Hematopoietic multipotent progenitor cell treated with erythropoietin and hydrocortisone succinate and interleukin-3 and kit ligand, for 6 days (in vitro differentiated cells): ENCODE data around the gene LRCH2.
A peak's percentile ranks its signal among the peaks of the same experiment; 100 is the strongest.
"Not testable (repeated sequence)": the region's sequence is repeated elsewhere in the genome, so short reads cannot be mapped to it uniquely, and the experiment has no call there.

Source experiments
- DNase-seq: peaks from one replicate; pipeline ENCODE4 v3.0.0-alpha.2; 2015

The LRCH2 gene

GRCh38 chrX:115233497-115234455 is at the start of gene LRCH2:
TSS of gene LRCH2 (minus strand) at chrX:115234096. CDS start at chrX:115234041, 55 bp downstream.
- DNase-seq, result peak; percentile 1

- no peak for DNase-seq
Observed at GRCh38 chrX:115269051-115269683, 35.3 kb upstream of the LRCH2 start.

GRCh38 chrX:115268421-115268820 is 34.5 kb upstream of the LRCH2 start:
- DNase-seq, result peak; percentile 3

- DNase-seq, result no peak
Observed at GRCh38 chrX:115266300-115266699, 32.4 kb upstream of the LRCH2 start.

GRCh38 chrX:115264009-115264408 is 30.1 kb upstream of the LRCH2 start:
- no peak for DNase-seq

- no peak for DNase-seq
Observed at GRCh38 chrX:115261148-115261547, 27.3 kb upstream of the LRCH2 start.

- DNase-seq, result no peak
Observed at GRCh38 chrX:115260330-115260729, 26.4 kb upstream of the LRCH2 start.

GRCh38 chrX:115259238-115259875 is 25.5 kb upstream of the LRCH2 start:
- no peak for DNase-seq

- DNase-seq, result no peak
Observed at GRCh38 chrX:115257711-115258110, 23.8 kb upstream of the LRCH2 start.

GRCh38 chrX:115255003-115255402 is 21.1 kb upstream of the LRCH2 start:
- no peak for DNase-seq

GRCh38 chrX:115251458-115252233 is 17.8 kb upstream of the LRCH2 start:
- no peak for DNase-seq

- DNase-seq, result no peak
Observed at GRCh38 chrX:115237056-115237455, 3.2 kb upstream of the LRCH2 start.

- no peak for DNase-seq
Observed at GRCh38 chrX:115236560-115236959, 2.7 kb upstream of the LRCH2 start.

- DNase-seq, result no peak
Observed at GRCh38 chrX:115234461-115234860, 565 bp upstream of the LRCH2 start.

- no peak for DNase-seq
Observed at GRCh38 chrX:115232933-115233496, 881 bp downstream of the LRCH2 start.

- no peak for DNase-seq
Observed at GRCh38 chrX:115229337-115230003, 4.4 kb downstream of the LRCH2 start.

GRCh38 chrX:115226929-115227328 is 7.0 kb downstream of the LRCH2 start:
- peak; percentile 3 for DNase-seq

GRCh38 chrX:115217346-115217745 is 16.6 kb downstream of the LRCH2 start:
- DNase-seq, result not testable (repeated sequence)

GRCh38 chrX:115214605-115215004 is 19.3 kb downstream of the LRCH2 start:
- DNase-seq, result no peak

GRCh38 chrX:115214151-115214550 is 19.7 kb downstream of the LRCH2 start:
- DNase-seq, result no peak

GRCh38 chrX:115209547-115209946 is 24.3 kb downstream of the LRCH2 start:
- DNase-seq, result not testable (repeated sequence)

- DNase-seq, result no peak
Observed at GRCh38 chrX:115204040-115204439, 29.9 kb downstream of the LRCH2 start.
